HuH-7 (cell line): Measurements from ENCODE around the gene SPC25.
A peak's percentile ranks its signal among the peaks of the same experiment; 100 is the strongest.
"Not testable (repeated sequence)": the region's sequence is repeated elsewhere in the genome, so short reads cannot be mapped to it uniquely, and the experiment has no call there.

Experiments
- DNase-seq: peaks from one replicate; pipeline ENCODE4 v3.0.0; 2011; ENCODE audit warnings: low spot score

SPC25 gene, protein sequence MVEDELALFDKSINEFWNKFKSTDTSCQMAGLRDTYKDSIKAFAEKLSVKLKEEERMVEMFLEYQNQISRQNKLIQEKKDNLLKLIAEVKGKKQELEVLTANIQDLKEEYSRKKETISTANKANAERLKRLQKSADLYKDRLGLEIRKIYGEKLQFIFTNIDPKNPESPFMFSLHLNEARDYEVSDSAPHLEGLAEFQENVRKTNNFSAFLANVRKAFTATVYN

DNA sequence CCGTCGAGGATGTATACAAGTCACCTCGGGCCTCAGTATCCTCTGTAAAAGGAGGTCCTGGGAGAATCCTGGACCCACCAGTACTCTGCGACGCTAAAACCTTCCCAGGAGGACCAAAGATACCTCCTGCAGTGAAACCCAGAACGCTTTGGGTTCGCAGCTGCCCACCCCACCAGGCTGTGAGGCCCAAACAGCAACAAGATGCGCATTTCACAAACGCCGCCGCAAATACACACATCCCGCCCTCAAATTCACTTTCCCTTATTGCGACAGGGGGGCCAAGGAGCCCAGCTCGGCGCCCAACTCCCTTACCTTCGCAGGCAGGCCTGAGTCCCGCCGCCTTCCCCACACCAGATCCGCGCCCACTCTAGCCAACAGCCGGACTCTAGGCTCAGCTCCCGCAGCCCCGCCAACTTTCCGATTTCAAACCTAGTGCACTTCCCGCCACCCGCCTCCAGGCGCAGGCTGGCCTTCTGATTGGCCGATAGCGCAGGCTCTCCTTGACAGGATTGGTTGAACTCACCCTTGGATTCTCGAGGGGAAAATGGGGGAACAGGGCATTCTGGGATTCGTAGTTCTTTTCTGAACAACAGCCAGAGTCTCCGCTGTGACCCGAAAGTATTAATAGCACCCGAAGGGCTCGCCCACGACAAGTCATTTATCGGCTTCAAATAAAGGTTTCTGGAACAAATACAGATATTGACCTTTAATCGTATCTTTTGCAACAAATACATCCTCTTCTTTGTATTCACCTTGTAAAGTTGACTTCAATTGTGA, at the start of gene SPC25:
Gene SPC25, minus strand, starts transcription at position 425 of the 777 bp plus-strand sequence. CDS start 911 bp downstream, outside the sequence.
- peak; percentile 95 for DNase-seq

DNA sequence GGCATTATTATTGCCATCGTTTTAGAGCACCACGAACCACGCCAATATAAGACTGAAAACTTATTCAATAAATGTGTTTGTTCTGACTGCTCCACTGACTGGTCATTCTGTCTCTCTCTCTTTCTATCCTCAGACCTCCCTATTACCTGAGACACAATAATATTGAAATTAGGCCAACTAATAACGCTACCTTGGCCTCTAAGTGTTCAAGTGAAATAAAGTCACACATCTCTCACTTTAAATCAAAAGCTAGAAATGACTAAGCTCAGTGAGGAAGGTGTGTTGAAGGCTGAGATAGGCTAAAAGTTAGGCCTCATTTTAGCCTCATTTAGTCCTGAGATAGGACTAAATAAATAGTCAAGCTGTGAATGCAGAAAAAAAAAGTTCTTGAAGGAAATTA, 49.7 kb upstream of the SPC25 start:
- no peak for DNase-seq

DNA sequence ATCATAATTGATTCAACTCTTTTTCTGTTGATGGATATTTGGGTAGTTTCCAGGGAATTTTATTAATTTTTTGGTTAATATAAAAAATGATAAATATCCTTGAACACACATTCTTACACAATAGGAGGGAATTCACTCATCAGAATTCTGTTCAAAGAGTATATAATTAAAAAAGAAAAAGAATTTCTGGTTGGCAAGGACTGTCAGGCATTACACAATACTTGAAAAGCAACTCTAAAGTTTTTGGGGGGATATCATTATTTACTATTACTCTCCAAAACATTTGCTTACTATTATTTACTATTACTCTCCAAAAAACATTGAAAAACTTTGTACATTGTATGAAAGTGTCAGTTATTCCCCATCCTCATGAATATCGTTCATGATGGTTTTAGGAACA, 48.8 kb upstream of the SPC25 start:
- no peak for DNase-seq

DNA sequence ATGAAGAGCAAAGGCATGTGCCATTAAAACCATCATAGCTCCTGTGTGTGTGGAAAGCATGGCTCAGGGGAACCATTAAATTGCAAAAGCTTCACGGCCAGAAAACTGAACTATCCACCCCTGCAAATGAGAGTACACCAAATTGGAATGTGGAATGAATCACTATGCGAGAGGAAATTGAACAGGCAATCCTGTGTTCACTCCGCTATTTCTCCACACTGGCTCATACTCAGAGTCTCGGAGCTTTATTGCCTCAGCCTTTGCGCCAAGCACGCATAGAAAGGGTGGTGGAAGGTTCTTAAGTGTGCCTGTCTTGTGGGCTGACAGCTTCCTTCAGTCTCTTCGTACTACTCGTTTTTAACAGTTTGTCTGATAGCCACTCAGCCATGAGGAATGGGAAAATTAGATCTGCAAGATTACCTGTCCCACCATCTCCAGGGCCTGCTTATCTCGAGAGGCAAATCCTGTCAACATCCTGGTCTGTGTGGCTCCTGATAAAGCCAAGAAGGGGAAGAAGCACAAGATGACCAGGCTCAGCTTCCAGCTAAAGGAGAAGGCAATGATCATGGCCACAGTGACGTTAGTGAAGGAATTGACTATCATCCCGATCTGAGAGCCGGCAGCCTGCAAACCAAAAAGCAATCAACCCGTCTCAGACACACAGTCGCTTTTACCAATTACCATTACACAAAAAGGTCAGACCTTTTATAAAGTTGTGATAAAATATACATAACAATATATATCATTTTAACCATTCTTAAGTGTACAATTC, 45.8 kb upstream of the SPC25 start:
- DNase-seq, result no peak

DNA sequence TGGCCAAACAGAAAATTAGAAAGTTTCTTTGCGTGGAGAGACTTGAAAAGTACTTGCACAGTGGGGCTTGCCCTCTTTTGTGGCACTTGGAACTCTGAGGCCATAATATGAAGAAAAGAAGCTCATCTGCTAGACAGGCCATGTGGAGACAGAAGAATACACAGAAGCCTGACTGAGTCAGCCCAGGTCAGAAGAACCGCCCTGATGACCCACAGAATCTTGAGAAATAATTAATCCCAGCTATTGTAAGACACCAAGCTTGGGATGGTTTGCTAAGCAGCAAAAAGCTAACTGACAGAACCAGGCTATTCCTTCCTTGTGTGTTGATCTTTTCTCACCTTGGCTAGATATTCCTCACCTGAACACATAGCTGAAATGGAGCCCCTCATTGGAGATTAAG, 44.6 kb upstream of the SPC25 start:
- no peak for DNase-seq

DNA sequence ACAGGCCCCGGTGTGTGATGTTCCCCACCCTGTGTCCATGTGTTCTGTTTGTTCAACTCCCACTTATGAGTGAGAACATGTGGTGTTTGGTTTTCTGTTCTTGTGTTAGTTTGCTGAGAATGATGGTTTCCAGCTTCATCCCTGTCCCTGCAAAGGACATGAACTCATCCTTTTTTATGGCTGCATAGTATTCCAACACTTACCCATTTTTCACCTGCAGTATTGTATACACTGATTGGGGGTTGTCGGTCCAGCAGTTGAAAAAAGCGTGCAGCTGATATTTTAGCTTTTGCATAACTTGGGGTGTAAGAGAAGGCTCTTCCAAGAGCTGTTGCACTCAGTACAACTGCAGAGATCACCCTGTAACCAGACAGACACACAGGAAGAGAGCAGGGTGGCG, 41.9 kb upstream of the SPC25 start:
- DNase-seq, result not testable (repeated sequence)

DNA sequence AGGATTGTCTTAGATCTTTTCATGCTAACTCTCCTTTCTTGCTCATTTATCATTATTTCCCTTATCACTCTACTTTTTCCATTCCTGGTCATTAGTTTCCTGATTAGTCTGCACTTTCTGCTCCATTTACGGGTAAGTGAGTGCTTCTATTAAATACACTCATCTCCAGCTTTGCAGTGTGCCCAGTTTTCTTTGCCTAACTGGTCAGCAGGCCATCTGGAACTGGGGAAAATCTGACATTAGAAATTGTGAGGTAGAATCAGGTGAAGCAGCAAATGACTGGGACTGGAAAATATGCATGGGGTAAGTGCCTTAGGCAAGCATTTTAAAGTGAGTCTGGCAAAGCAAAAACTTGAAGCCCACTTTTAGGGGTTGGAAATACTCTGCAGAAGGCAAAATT, 40.0 kb upstream of the SPC25 start:
- no peak for DNase-seq

DNA sequence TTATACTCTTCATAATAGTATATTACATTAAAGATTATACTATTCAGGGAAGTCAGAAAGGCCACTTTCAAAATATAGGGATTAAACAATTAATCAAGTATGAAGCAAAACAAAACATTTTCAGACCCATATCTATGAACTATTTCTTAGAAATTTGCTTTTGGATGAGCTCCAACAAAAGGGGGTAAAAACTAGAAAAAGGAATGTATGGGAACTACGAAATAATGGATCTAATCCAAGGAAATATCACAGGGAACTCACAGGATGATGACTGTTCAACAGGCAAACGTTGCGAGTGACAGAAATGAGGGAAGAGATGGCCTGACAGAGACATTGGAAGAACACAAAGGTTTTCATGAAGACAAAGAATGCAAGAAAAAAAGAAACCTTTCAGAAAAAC, 38.8 kb upstream of the SPC25 start:
- no peak for DNase-seq

DNA sequence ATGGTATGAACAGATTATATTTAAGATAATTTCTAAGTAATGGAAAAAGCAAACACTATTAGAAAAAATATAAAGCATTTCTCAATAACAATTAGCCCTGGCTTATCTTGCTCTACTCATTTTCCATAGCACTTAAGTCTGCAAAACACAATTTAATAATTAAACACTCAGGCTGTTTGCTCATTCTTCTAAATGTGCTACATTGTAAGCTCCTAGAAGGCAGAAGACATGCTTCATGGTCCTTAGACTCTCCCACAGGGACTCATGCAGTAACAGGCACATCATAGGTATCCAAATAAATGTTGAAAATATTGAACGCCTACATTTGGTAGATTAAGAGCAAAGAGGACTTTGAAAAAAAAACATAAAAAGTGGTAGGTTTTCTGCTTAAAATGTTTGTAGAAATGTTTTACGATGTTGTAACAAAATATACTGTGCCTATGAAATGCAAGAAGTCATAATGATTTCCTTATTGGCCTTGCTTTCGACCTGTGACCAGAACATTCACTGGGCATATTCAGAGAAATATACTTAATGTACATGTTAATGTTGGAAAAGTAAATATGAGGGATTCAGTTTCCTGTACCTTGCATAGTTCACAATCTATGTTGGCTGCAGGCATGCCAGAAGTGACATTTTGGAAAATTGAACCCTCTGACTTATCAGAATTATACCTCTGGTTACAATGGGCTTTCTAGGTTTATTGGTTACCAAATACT, 38.0 kb upstream of the SPC25 start:
- no peak for DNase-seq

DNA sequence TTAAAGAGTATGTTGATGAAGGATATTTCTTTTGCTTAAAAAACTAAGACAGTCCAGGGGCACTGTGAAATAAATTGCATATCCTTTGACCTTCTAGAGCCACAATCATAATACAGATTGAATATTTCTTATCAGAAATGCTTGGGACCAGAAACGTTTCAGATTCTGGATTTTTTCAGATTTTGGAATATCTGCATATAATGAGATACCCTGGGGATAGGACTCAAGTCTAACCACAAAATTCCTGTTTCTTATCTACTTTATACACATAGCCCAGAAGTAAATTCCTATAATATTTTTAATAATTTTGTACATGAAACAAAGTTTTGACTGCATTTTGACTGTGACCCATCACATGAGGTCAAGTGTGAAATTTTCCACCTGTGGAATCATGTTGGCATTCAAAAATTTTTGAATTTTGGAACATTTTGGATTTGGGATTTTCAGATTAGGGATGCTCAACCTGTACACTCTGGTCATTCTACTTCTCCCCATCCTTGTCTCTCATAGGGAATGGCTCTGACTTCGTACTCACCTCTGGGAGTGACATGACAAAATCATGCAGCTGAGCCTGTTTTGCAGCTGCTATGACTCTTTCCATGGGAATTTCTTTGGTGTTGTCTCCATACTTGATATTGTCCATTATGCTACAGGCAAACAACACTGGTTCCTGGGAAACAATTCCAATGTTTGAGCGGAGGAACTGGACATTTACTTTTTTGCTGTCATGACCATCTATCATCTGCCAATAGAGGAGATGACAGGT, 36.6 kb upstream of the SPC25 start:
- no peak for DNase-seq

DNA sequence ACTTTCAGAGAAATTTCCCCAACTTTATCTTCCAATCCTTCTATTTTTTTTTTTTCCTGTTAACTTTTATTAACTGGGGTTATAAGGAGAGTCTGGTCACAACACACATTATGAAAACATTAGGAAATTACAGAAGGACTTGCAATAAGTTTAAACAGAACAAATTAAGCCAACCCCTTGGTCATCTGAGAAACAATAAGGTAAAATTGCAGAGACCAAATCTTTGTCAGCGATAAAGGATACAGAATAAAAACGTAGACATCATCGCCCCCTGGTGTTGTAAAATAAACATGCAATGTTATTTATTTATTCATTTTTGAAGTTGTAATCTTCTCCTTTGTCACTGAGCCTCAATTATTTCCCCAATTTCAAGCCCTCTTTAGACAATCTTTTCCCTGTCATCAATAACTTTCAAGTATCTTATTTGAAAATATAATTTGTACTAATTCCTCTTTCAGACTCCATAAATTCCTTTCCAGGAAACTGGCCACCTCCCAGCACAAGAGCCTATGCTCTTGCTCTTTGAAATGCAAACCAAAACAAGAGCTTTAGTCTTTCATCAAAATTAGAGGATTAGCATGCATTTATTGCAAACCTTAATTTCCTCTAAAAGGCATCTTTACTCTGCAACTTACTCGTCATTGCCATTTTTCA, 30.4 kb upstream of the SPC25 start:
- peak; percentile 48 for DNase-seq

DNA sequence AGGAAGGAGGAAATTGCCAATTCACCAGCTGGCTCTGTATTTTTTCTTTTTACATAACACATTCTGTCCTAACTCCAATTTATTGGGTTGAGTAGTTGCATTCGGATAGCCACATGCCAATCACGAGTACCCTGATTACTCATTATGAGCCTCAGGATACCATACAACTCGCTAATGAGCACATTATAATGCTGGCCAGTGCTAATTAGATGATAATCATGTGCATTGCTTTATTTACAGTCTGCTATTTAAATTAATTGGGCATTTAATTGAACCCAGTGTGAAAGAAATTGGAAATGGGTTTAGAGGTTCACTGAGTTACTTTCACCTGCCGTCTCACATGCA, 26.1 kb upstream of the SPC25 start:
- DNase-seq, result no peak

DNA sequence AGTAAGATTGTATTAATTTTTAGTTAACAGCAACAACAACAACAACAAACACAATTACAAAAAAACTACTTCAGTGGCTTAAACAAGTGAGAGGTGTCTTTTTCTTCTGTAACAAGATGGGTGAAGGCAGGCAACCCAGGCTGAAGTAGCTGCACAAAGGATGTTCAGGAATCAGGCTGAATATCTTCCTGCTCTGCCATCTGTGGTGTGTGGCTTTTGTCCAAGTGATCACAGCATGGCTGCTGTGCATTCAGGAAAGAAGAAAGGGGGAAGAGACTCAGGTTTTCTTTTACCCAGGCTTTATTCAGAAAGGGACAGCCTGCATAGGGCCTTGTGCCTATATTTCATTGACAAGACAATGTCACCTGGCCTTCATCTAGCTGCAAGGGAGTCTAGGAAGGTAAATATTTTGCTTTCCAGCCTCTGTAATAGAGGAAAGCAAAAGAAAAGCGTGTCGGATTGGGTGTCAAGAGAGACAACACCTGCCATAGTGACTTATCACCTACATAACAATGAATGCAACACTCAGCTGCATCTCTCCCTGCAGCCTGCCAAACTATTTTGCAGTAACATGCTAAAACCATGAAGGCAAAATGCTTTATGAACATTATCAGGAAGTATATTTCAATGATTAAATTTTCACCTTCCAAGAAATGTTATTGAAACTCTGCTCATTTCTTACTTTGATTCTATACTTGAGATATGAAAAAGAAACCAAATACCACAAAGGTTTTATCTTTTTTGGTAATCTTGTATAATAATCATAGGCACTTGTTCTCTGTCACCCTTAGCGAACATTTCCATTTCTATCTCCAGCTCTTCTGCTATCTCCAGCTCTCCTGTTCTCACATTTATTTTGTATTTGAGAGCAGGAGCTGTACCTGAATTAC, 25.5 kb upstream of the SPC25 start:
- DNase-seq, result no peak

DNA sequence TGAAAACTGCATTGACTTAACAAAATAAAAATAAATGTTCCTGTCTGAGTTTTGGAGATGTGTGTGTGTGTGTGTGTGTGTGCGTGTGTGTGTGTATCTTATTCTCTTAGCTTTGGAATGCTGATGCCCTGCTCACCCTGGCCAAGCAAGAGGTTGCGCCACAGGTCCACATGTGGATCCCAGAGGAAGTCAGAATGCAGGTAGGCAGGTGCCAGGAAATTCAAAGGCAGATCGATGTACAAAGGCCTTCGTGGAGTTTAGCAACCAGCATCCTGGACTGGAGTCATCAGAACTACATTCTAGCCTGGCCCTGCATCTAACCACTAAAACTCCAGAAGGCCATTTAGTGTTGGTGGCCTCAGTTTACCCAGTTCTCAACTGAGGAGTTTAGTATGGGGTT, 23.3 kb upstream of the SPC25 start:
- no peak for DNase-seq

DNA sequence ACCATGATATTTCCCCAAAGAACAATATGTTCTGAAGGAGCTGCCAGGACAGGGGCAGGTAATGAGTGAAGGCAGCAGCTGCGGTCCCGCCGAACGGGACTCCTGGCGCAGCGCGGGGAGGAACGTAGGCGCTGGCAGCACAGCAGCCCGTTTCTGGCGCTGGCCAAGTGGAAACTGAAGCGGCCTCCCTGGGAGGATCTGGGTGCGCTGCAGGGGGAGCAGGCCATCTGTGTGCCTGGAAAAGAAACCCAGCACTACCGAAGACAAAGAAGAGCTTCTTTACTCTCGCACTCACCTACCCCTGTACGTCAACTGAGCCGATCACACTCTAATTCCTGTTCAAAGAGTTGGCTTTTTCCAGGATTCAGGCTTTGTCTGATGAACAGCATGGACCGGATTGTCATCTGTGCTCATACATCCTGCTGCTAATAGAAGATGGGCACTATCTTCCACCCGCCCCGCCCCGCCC, 22.7 kb upstream of the SPC25 start:
- no peak for DNase-seq

DNA sequence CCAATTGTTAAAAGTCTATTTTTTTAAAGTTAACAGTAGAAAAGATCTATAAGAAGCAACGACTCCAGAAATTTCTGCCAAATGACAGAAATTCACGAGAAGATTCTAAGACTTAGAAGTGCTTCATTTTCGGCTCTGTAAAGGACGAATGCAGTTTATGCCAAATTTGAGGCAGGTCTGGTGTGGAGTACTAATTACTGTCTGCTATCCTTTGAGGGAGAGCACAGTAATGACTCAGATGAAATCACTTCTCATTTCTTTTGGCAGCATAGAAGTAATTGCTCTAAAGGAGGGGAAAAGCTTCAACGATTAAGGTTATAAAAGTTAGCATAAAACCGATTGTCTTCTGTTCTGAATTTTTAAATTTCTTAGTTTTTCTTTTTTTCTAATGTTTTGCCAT, 22.2 kb upstream of the SPC25 start:
- DNase-seq, result no peak

DNA sequence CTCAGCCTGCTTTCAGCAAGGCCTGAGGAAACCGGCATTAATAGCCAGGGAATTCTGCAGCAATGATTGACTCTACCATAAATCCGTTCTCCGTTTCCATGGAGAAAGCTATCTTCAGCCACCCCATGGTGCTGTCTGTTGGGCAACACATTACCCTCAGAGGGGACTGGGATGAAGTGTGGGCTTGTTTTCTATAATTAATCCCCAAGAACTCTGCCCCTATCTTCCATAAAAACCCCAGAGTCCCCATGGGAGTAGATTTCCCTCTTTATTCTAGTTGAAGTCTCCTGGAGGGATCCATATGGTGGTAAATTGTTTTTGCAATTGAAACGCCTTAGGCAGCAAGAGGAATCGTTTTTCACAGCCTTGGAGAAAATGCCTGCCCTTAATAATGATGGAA, 20.1 kb upstream of the SPC25 start:
- DNase-seq, result no peak

DNA sequence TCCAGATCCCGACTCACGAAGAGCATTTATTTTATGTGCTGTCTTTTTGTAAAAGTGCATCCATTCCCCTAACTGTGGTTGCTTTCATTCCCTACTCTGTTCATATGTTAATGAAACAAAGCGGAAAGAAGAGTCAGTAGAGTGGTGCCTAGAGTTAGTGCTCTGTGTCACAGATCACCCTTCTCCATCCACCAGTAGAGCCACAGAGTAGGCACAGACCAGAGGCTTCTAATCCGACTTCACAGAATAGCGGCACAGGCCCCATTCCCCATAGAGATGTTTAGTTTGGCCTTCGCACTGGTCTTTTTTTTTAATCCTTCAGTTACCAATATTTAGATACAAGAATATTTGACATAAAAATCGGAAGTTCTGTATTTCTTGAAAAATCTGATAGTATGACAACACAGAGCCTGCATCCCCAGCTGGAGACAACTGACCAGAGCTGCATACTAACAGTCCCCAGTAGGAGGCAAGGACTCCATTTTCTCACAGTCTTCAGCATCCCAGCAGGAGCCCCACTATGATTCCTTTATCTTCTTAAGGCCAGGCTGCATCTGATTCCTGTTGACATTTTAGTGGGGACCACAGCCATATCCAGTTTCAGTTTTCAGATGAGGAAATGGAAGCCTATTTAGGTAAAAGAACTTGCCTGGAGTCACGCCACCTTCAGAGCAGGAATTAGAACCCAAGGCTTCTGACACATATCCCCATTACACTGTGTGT, 17.9 kb upstream of the SPC25 start:
- DNase-seq, result no peak

DNA sequence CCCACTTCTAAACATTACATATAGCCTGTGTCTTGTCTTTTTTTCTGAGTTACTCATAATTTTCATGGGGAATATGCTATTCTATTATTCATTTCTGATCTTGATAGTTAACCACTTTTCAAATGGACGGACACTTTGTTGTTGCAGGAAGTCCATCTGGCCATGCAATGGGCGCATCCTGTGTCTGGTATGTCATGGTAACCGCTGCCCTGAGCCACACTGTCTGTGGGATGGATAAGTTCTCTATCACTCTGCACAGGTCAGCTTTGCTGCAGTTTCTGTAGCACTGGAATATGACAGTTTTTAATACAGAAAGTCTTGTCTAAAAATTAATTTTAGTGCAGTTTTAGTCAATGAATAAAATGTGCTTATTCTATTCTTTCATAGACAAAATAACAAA, 14.1 kb upstream of the SPC25 start:
- no peak for DNase-seq
